Measurements from ENCODE around the gene TCF25.

The TCF25 gene

DNA sequence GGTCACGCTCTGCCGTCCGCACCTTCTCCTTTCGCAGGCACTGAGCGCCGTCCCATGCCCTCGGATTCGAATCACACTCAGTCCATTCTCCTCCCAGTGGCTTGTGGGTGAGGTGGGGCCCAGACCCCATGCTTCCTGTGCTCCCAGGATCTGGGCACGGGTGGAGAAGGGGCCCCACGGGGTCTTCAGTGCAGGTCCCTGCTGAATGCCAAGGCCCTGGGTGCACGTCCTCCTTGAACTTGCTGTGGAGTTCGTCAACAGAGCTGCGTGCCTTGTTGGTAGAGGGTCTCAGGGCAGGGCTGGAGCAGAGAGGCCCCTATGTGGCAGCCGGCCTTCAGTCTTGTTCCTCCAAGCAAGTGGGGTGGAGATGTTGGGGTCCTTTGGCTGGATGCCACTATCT lies 38.0 kb downstream of the TCF25 start:
- TF ChIP-seq, protein P1, sequence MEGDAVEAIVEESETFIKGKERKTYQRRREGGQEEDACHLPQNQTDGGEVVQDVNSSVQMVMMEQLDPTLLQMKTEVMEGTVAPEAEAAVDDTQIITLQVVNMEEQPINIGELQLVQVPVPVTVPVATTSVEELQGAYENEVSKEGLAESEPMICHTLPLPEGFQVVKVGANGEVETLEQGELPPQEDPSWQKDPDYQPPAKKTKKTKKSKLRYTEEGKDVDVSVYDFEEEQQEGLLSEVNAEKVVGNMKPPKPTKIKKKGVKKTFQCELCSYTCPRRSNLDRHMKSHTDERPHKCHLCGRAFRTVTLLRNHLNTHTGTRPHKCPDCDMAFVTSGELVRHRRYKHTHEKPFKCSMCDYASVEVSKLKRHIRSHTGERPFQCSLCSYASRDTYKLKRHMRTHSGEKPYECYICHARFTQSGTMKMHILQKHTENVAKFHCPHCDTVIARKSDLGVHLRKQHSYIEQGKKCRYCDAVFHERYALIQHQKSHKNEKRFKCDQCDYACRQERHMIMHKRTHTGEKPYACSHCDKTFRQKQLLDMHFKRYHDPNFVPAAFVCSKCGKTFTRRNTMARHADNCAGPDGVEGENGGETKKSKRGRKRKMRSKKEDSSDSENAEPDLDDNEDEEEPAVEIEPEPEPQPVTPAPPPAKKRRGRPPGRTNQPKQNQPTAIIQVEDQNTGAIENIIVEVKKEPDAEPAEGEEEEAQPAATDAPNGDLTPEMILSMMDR (conservative IDR thresholded peaks at IDR 0.05; ENCODE audit: low read length), result no peak
- no peak for TF ChIP-seq EZH2phosphoT487 (IDR thresholded peaks at IDR 0.05; ENCODE audit: borderline replicate concordance)
- no peaks in the 10 kb centered on the region for H3K9me2 ChIP-seq (replicated peaks; ENCODE audit: low read depth, low read length)
- no peaks in the 10 kb centered on the region for H3K9me3 ChIP-seq (ENCODE audit: insufficient read depth, low read depth, low read length)
- H3K4me3 ChIP-seq (ENCODE audit: low read length, poor library complexity, severe bottlenecking), result no peak overlapping the region
- H3K79me2 ChIP-seq (ENCODE audit: insufficient read depth, low read length), result no peaks in the 10 kb centered on the region
- no peak overlapping the region for H3K4me2 ChIP-seq (ENCODE audit: low read depth, low read length, poor library complexity, severe bottlenecking)
- no peaks in the 10 kb centered on the region for H4K20me1 ChIP-seq (ENCODE audit: insufficient read depth, low read length, poor library complexity, severe bottlenecking)
- H3F3A ChIP-seq (ENCODE audit: low read depth), result no peaks in the 10 kb centered on the region
- H3K4me1 ChIP-seq (ENCODE audit: insufficient read depth, low read length, poor library complexity, severe bottlenecking), result no peaks in the 10 kb centered on the region
- no peaks in the 10 kb centered on the region for H3K36me3 ChIP-seq (ENCODE audit: insufficient read depth, low read length)
- no peak overlapping the region for H3K9ac ChIP-seq (ENCODE audit: low read depth, low read length, poor library complexity, severe bottlenecking)
- no peak overlapping the region for H2AFZ ChIP-seq (ENCODE audit: low read length)
- no peaks in the 10 kb centered on the region for H3K27me3 ChIP-seq (ENCODE audit: insufficient read depth, low read length, poor library complexity, severe bottlenecking)

DNA sequence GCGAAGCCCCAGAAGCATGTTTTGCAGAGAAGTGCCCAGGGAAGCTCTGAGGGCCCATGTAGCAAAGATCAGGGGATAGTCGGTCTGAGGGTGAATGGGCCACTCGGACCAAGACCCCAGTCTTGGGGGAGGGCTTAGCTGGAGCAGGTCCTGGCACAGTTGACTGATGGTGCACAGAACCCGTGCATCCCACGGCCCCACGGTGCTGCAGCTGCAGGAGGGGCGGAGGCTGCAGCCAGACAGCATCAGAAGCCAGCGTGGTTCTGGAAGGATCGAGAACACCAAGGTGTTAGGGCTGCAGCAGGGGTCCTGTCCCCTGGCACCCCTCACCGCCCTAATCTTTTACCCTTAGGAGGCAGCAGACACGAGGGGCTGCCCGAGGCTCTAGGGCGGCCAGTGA lies 38.8 kb downstream of the TCF25 start:
- H3K4me3 ChIP-seq (ENCODE audit: low read length, poor library complexity, severe bottlenecking), result no peak overlapping the region
- no peaks in the 10 kb centered on the region for H3F3A ChIP-seq (ENCODE audit: low read depth)
- no peak overlapping the region for H3K9ac ChIP-seq (ENCODE audit: low read depth, low read length, poor library complexity, severe bottlenecking)
- H3K4me2 ChIP-seq (ENCODE audit: low read depth, low read length, poor library complexity, severe bottlenecking), result no peak overlapping the region
- no peaks in the 10 kb centered on the region for H3K79me2 ChIP-seq (ENCODE audit: insufficient read depth, low read length)
- H3K9me3 ChIP-seq (ENCODE audit: insufficient read depth, low read depth, low read length), result no peaks in the 10 kb centered on the region
- no peak for TF ChIP-seq EZH2phosphoT487 (IDR thresholded peaks at IDR 0.05; ENCODE audit: borderline replicate concordance)
- TF ChIP-seq, protein P1 (conservative IDR thresholded peaks at IDR 0.05; ENCODE audit: low read length), result no peak
- no peaks in the 10 kb centered on the region for H3K27me3 ChIP-seq (ENCODE audit: insufficient read depth, low read length, poor library complexity, severe bottlenecking)
- H4K20me1 ChIP-seq (ENCODE audit: insufficient read depth, low read length, poor library complexity, severe bottlenecking), result no peaks in the 10 kb centered on the region
- no peak overlapping the region for H2AFZ ChIP-seq (ENCODE audit: low read length)
- no peaks in the 10 kb centered on the region for H3K9me2 ChIP-seq (replicated peaks; ENCODE audit: low read depth, low read length)
- H3K36me3 ChIP-seq (ENCODE audit: insufficient read depth, low read length), result no peaks in the 10 kb centered on the region
- H3K4me1 ChIP-seq (ENCODE audit: insufficient read depth, low read length, poor library complexity, severe bottlenecking), result no peaks in the 10 kb centered on the region

DNA sequence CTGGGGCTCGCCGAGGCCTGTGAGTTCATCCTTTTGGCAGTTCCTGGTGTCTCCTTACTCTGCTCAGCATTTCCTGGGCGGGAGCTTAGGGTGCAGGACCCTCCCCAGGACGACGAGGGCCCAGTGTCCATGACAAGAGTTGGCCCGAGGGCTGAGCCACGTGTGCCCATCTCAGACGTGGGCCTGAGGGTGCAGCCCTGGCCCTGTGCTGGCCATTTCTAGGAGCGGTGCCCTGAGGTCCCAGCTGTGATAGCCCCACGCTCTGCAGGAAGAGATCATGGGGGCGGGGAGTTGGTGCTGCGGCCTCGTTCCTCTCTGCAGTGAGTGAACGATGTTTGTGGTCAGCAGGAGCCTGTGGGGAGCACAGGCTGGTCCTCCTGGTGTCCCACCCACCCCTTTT lies 39.2 kb downstream of the TCF25 start:
- no peak overlapping the region for H3K4me3 ChIP-seq (ENCODE audit: low read length, poor library complexity, severe bottlenecking)
- TF ChIP-seq, protein P1 (conservative IDR thresholded peaks at IDR 0.05; ENCODE audit: low read length), result no peak
- no peak for TF ChIP-seq EZH2phosphoT487 (IDR thresholded peaks at IDR 0.05; ENCODE audit: borderline replicate concordance)
- H3K9me2 ChIP-seq (replicated peaks; ENCODE audit: low read depth, low read length), result no peaks in the 10 kb centered on the region
- no peak overlapping the region for H2AFZ ChIP-seq (ENCODE audit: low read length)
- peaks cover 4% of the 10 kb centered on the region for H3K4me1 ChIP-seq (ENCODE audit: insufficient read depth, low read length, poor library complexity, severe bottlenecking)
- no peaks in the 10 kb centered on the region for H3K9me3 ChIP-seq (ENCODE audit: insufficient read depth, low read depth, low read length)
- no peaks in the 10 kb centered on the region for H3K27me3 ChIP-seq (ENCODE audit: insufficient read depth, low read length, poor library complexity, severe bottlenecking)
- no peak overlapping the region for H3K9ac ChIP-seq (ENCODE audit: low read depth, low read length, poor library complexity, severe bottlenecking)
- no peaks in the 10 kb centered on the region for H3F3A ChIP-seq (ENCODE audit: low read depth)
- no peaks in the 10 kb centered on the region for H4K20me1 ChIP-seq (ENCODE audit: insufficient read depth, low read length, poor library complexity, severe bottlenecking)
- H3K36me3 ChIP-seq (ENCODE audit: insufficient read depth, low read length), result no peaks in the 10 kb centered on the region
- H3K4me2 ChIP-seq (ENCODE audit: low read depth, low read length, poor library complexity, severe bottlenecking), result no peak overlapping the region
- H3K79me2 ChIP-seq (ENCODE audit: insufficient read depth, low read length), result no peaks in the 10 kb centered on the region
